WI38 (cell line): ENCODE results near the gene LRBA.
"Not testable (repeated sequence)": the region's sequence is repeated elsewhere in the genome, so short reads cannot be mapped to it uniquely, and the experiment has no call there.

Experiments used
- H3K4me3 ChIP-seq: 2 replicates; pipeline ENCODE4 v1.5.1; 2011; ENCODE audit warnings: low read depth, mild to moderate bottlenecking, control low read depth, low read length
- TF ChIP-seq, protein P1 (sequence below): IDR thresholded peaks from 2 replicates; pipeline ENCODE4 v1.5.1; 2012; ENCODE audit warnings: low read depth, mild to moderate bottlenecking, control low read depth, low read length

Gene LRBA

DNA sequence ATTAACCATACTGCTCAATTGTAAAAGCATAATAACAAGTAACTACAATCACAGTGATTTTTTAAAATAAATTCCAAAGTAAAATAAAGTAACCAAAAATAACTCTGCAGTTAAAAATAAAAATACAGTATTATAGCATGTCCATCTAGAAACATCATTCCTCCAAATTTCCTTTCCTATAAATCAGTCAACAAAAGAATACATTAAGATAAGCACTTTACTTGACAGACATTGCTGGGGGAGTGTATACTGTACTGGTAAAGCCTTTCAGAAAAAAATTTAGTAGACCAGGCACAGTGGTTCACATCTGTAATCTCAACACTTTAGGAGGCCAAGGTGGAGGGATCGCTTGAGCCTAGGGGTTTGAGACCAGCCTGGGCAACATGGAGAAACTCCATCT lies 91.1 kb downstream of the LRBA start:
- H3K4me3 ChIP-seq: no peak overlapping the region
- TF ChIP-seq, protein P1, sequence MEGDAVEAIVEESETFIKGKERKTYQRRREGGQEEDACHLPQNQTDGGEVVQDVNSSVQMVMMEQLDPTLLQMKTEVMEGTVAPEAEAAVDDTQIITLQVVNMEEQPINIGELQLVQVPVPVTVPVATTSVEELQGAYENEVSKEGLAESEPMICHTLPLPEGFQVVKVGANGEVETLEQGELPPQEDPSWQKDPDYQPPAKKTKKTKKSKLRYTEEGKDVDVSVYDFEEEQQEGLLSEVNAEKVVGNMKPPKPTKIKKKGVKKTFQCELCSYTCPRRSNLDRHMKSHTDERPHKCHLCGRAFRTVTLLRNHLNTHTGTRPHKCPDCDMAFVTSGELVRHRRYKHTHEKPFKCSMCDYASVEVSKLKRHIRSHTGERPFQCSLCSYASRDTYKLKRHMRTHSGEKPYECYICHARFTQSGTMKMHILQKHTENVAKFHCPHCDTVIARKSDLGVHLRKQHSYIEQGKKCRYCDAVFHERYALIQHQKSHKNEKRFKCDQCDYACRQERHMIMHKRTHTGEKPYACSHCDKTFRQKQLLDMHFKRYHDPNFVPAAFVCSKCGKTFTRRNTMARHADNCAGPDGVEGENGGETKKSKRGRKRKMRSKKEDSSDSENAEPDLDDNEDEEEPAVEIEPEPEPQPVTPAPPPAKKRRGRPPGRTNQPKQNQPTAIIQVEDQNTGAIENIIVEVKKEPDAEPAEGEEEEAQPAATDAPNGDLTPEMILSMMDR: no peak

DNA sequence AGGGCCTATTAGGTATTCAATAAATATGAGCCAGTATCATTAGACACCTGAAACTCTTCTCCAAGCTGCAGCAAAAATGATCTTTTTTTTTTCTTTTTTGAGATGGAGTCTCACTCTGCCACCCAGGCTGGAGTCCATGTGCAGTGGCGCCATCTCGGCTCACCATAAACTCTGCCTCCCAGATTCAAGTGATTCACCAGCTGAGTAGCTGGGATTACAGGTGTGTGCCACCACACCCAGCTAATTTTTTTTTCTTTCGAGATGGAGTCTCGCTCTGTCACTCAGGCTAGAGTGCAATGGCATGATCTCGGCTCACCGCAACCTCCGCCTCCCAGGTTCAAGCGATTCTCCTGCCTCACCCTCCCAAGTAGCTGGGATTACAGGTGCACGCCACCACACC lies 93.6 kb downstream of the LRBA start:
- not testable (repeated sequence) for H3K4me3 ChIP-seq

DNA sequence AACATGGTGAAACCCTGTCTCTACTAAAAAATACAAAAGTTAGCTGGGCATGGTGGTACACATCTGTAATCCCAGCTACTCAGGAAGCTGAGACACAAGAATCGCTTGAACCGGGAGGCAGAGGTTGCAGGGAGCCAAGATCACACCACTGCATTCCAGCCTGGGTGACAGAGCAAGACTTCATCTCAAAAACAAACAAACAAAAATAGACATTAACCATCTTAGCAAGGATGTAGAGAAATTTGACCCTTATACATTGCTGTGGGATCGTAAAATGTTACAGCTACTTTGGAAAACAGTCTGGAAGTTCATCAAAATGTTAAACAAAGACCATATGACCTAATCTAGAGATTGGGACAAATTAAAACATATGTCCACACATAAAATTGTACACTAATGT lies 96.5 kb downstream of the LRBA start:
- H3K4me3 ChIP-seq: not testable (repeated sequence)

DNA sequence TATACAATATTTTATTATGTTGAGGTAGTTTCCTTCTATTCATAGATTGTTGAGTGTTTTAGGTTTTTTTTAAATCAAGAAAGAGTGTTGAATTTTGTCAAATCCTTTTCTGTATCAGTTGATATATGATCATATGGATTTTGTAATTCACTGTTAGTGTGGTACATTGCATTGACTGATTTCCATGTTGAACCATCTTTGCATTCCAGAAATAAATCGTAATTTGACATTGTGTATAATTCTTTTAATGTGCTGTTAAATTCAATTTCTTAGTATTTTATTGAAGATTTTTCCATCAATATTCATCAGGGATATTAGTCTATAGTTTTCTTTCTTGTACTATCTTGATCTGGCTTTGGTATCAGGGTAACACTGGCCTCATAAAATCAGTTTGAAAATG lies 103.8 kb downstream of the LRBA start:
- H3K4me3 ChIP-seq: no peak overlapping the region
- TF ChIP-seq, protein P1: no peak

DNA sequence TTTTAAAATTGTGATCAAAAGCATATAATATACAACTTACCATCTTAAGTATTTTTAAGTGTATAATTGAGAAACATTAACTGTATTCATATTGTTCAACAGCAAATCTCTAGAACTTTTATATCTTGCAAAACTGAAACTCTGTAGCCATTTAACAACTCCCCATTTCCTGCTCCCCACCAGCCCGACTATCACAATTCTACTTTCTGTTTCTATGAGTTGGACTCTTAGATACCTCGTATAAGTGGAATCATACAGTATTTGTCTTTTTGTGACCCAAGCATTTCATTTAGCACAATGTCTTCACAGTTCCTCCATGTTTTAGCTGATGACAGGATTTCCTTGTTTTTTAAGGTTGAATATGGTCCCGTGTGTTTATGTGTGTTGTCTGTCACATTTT lies 106.0 kb downstream of the LRBA start:
- H3K4me3 ChIP-seq: no peak overlapping the region
- TF ChIP-seq, protein P1: no peak

DNA sequence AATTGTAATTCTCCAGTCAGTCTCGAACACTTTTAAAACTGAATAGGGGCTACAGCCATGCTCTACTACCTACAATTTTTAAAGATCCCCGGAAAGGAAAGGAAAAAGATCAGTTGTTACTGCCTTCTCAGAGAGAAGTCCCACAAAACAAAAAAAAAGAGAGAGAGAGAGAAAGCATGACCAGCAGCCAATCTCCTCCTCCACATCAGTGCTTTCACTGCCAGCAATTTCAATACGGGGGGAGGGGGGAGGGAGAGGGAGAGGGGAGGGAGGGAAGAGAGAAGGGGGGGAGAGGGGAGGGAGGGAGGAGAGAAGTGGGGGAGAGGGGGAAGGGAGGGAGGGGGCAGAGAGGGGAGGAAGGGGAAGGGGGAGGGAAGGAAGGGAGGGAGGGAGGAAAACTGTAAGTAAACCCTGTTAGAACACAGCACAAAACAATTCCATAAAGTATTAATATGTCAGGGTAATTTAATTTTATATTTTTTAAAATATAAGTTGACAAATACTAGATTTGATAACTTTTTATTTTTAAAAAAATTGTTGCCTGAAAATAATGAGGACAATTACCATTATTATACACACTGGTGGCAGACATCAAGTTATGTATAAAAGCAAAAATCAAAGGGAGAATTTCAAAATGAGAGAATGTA lies 108.0 kb downstream of the LRBA start:
- TF ChIP-seq, protein P1: no peak
- H3K4me3 ChIP-seq: no peak overlapping the region

DNA sequence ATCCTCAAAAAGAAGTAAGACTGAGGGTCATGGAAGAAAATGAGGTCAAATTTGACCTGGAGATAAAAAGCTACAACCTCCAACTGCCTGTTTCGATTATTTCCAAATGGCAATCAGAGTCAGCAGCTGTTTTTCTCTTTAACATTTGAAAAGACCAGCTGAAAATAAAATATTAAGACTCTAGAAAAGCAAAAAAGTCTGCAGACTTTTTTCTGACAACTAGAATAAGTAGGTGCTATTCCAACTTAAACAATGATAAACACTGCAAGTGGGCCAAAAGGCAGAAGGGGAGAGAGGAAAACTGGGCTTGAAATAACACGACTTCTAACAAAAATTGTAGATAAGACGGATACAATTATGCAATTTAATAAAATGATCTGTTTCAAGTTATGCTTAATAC lies 110.4 kb downstream of the LRBA start:
- TF ChIP-seq, protein P1: no peak
- H3K4me3 ChIP-seq: no peak overlapping the region

DNA sequence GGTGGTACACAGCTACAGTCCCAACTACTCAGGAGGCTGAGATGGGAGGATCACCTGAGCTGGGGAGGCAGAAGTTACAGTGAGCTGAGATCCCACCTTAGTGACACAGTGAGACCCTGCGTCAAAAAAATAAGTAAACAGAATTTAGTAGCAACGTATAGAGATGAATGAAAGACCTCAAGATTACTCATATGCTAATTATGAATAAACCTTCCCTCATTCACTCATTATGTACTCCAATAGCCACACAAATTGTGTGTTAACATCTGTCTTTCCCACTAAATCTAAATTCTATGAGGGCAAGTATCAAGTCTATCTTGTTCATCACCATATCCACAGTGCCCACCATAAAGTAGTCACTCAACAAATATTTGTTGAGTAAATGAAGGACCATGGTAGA lies 111.5 kb downstream of the LRBA start:
- TF ChIP-seq, protein P1: no peak
- no peak overlapping the region for H3K4me3 ChIP-seq
